HepG2 (cell line): ENCODE data around the gene PASK.

Experiments
- CENPT ChIP-seq: sonication (generic); formaldehyde crosslinking; IDR thresholded peaks from 2 replicates; pipeline ENCODE4 v1.8.0; 2022; ENCODE audit warnings: low read depth, mild to moderate bottlenecking, moderate library complexity, missing genetic modification reagents
- RFX1 ChIP-seq: fragments of 450-650 bp; IDR thresholded peaks from 2 replicates; pipeline ENCODE4 v1.6.1; 2017
- ZBTB39 ChIP-seq: sonication (generic); formaldehyde crosslinking; IDR thresholded peaks from 2 replicates; pipeline ENCODE4 v1.5.0; 2020; ENCODE audit warnings: missing genetic modification reagents
- ZBTB46 ChIP-seq: sonication (generic); formaldehyde crosslinking; IDR thresholded peaks from 2 replicates; pipeline ENCODE4 v1.4.0; 2020; ENCODE audit warnings: mild to moderate bottlenecking, missing genetic modification reagents, borderline replicate concordance
- ZBTB8A ChIP-seq: sonication (generic); formaldehyde crosslinking; IDR thresholded peaks from 2 replicates; pipeline ENCODE4 v1.4.0; 2020; ENCODE audit warnings: mild to moderate bottlenecking, low read depth, missing genetic modification reagents, borderline replicate concordance

GRCh38 chr2:241114836-241115235, 34.4 kb downstream of the PASK start:
- TF ChIP-seq ZBTB8A (no peak), CENPT (CRISPR knock-in tag) (no peak), RFX1 (no peak), ZBTB46 (CRISPR knock-in tag) (no peak), ZBTB39 (no peak)
